SK-N-MC (cell line): ENCODE measurements around the gene TIMM23.
"Not testable (repeated sequence)": the region's sequence is repeated elsewhere in the genome, so short reads cannot be mapped to it uniquely, and the experiment has no call there.

Experiments used
- EZH2 ChIP-seq: fragments of 200-600 bp; sonication (generic); IDR thresholded peaks from one replicate; pipeline ENCODE4 v1.6.1; 2017; ENCODE audit warnings: antibody characterized with exemption
- POLR2AphosphoS5 ChIP-seq: IDR thresholded peaks from 2 replicates; pipeline ENCODE4 v1.6.1; 2012; ENCODE audit warnings: mild to moderate bottlenecking, low read depth, low read length, borderline replicate concordance

GRCh38 chr10:45974041-45974440 lies 1.8 kb downstream of the TIMM23 start:
- TF ChIP-seq POLR2AphosphoS5, EZH2: not testable (repeated sequence)
